AG10803 (cell line): Measurements from ENCODE around the gene COPZ1.

ENCODE experiments used
- DNase-seq: peaks from one replicate; pipeline ENCODE4 v3.0.0; 2010; ENCODE audit warnings: low read depth
- H3K4me3 ChIP-seq: 2 replicates; pipeline ENCODE4 v1.5.1; 2011; ENCODE audit warnings: mild to moderate bottlenecking, low read length, control low read depth
- TF ChIP-seq, protein P1 (sequence below): conservative IDR thresholded peaks from 2 replicates; pipeline ENCODE4 v1.5.1; 2011; ENCODE audit warnings: mild to moderate bottlenecking, low read length, control low read depth, inconsistent platforms

COPZ1 gene

GRCh38 chr12:54379398-54380201, 54.7 kb downstream of the COPZ1 start:
- peak overlapping the region; percentile 57 for H3K4me3 ChIP-seq
- DNase-seq: peak; percentile 79
- TF ChIP-seq, protein P1, sequence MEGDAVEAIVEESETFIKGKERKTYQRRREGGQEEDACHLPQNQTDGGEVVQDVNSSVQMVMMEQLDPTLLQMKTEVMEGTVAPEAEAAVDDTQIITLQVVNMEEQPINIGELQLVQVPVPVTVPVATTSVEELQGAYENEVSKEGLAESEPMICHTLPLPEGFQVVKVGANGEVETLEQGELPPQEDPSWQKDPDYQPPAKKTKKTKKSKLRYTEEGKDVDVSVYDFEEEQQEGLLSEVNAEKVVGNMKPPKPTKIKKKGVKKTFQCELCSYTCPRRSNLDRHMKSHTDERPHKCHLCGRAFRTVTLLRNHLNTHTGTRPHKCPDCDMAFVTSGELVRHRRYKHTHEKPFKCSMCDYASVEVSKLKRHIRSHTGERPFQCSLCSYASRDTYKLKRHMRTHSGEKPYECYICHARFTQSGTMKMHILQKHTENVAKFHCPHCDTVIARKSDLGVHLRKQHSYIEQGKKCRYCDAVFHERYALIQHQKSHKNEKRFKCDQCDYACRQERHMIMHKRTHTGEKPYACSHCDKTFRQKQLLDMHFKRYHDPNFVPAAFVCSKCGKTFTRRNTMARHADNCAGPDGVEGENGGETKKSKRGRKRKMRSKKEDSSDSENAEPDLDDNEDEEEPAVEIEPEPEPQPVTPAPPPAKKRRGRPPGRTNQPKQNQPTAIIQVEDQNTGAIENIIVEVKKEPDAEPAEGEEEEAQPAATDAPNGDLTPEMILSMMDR: peak; percentile 100

DNA sequence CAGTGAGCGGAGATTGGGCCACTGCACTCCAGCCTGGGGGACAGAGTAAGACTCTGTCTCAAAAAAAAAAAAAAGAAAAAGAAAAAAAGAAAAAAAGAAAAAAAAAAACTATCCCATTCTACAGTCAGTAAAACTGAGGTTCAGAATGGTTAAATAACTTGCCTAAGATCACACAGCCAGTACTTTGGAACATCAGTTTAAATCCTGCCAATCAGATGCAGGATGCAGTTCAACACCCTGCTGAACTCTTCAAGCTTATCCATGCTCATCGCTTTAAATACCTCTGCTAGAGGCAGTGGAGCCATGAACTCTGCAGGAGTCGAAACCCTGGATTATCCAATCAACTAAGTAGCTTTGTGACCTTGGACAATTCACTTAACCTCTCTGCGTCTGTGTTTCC, 56.2 kb downstream of the COPZ1 start:
- H3K4me3 ChIP-seq: no peak overlapping the region
- TF ChIP-seq, protein P1: no peak
- no peak for DNase-seq

DNA sequence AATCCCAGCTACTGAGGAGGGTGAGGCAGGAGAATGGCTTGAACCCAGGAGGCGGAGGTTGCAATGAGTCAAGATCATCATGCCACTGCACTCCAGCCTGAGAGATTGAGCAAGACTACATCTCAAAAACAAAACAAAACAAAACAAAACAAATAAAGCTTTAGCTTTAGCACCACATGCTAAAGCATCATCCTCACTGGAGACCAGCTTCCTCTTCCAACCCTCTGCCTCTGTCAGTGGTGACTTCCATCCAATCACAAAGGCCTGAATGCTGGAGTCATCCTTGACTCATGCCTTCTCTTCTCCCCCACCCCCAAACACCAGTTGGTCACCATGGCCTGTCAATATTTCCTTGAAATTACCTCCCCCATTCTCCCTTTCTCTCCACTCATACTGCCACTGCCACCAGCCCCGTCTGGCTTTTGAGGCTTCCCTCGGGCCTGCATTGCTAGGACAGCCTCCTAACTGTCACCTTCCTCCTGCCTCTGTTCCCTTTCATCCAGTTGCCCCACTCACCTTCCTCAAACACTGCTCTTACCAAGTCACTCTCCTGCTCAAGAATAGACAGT, 58.2 kb downstream of the COPZ1 start:
- peak; percentile 93 for DNase-seq
- TF ChIP-seq, protein P1: no peak
- H3K4me3 ChIP-seq: no peak overlapping the region

DNA sequence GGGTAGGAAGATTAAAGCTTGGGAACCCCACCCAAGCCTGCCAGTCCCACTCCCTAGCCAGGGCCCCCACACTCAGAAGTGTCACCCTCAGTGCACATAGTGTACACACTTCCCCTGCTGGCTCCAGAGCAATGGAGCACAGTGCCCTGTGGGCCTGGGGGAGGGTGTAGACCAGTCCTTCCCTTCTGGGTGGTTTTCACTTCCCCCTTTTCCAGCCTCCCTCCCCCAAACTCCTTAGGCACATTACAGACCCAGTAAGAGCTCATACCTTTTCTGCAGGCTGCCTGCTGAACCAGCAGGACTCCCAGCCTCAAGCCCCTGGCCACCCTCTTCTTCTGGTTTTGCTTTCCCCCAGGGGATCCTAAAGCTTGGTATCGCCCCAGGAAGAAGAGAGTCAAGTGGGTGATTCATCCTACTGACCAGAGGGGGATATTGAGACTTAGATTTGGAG, 59.7 kb downstream of the COPZ1 start, which contains the start of gene ZNF385A:
TSS of gene ZNF385A (minus strand) at position 143 of the 451 bp plus-strand sequence. CDS start 219 bp downstream, outside the sequence.
- H3K4me3 ChIP-seq: no peak within 1 kb of the TSS
- TF ChIP-seq, protein P1: no peak
- no peak for DNase-seq

GRCh38 chr12:54385251-54385914, 60.5 kb downstream of the COPZ1 start:
- H3K4me3 ChIP-seq: no peak overlapping the region
- TF ChIP-seq, protein P1: no peak
- no peak for DNase-seq

DNA sequence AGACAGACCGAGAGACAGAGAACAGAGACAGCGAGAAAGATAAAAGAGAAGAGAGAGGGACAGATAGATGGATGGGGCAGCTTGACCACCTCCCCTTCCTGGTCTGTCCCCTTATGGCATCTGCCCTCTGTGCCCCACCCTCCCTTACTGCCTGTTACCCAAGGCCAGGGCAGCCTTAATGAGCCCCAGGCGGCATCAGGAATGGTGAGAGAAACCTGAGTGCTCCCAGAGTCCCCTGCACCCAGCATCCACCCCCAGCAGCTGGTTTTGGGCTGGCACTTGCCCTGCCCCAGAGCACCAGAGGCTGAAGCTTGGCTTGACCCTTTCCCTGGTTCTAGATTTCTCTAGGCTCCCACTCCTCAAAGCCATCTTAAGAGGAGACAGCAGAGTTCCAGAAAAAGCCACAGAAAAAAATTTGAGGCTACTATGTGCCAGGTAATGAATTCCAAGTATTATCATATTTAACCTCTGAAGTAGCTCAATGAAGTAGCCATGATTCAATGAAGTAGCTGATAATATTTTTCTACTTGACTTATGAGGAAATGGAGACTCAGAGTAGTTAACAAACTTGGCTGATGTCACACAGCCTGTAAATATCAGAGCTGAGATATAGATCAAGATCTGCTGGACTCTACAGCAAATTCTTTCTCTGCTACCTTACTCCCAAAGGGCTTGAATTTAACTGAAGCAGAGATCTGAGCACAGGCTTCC, 61.6 kb downstream of the COPZ1 start:
- no peak overlapping the region for H3K4me3 ChIP-seq
- DNase-seq: no peak
- TF ChIP-seq, protein P1: no peak
